T-helper 2 cell (primary cell): Measurements from ENCODE around the gene ZNF592.

Experiments
- DNase-seq, 5 experiments: peaks; one replicate each; pipeline versions ENCODE4 v3.0.0 to v3.0.0-alpha.2; 2012 to 2022

Gene ZNF592

DNA sequence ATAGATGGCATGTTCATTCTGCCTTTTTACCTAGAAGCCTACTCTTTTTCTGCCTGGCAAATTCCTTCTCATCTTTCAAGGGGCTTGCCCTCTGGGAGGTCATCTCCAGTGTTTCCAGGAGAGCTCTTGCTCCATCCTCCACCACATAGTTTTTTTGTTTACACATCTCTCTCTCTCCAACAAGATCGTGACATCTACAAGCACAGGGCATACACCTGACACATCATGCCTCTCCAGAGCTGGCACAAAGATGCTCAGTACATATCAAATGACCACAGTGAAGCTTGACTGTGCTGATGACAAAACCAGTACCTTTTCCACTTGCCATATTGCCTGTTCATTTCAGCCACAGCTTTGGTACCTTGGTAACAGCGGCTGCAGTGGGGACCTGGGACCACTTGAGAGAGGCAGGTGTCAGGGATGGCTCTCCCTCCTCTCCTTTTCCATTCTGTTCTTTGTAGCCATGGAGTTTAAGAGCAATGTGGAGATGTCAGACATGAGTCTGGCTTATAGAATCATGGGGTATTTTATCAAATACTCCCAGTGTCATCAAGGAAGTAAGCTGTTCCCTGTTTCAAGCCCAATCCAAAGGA lies 84.2 kb downstream of the ZNF592 start:
- no peak for DNase-seq

DNA sequence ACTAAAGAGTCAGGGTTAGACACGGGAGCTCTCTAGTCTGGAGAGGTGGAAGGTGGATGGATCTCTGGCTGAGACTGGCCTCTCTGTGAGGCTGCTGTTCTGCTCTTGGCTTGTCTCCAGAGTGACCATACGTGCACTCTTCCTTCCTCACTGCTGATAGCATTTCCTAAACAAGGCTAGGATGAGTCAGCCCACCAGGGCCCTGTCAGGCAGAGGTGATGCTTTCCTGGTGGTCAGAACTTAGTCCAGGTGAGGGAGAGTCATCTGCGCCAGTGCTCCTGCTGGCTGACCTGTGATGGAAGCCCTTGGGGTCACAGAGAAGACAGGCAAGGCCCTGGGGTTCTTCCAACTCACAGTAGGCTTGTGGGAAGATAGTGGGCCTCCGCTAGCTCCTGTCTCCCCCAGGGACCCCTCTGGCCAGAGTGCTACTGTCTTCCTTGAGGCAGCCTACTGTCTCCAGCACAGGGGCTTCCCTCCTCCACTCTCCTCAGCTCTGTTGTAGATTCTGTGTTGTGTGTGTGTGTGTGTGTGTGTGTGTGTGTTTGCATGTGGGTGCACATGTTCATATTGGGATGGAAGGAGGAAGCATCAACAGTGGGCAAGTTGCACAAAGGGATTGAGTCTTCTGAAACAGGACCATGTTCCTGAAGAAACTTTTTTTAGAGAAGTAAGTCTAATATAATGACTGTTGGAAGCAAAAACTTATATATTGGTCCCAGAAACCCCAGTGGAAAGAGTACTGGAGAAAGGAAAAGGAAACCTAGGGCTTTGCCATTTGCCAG lies 85.2 kb downstream of the ZNF592 start:
- no peak for DNase-seq

DNA sequence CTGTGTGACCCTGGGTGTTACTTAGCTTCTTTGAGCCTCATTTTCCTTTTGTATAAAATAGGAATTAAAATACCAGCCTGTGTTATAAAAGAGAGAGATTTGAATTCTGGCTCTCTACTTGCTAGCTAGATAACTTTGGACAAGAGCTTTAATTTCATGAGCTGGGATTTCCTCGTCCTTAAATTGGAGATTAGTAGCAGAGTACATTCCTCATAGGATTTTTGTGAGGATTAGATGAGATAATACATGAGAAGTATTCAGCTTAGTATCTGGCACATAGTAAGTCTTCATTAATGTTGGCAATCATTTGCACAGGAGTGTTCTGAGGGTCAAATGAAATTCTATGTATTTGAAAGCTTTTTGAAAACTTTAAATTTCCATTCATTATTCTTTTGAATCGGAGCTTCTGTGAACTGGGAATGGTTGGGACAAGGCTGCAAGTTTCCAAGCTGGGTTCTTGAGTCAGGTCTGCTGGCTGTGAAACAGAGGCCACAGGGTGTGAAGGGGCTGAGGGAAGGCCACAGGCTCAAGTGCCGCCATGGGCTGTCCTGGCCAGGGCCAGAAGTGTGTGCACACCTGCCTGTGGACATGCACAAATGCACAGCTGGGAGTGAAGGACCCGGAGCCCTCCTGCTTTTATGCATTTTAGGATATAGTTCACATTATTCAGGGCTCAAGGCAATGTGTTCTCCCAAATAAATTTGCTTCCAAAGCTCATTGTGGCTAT lies 86.0 kb downstream of the ZNF592 start:
- no peak for DNase-seq

DNA sequence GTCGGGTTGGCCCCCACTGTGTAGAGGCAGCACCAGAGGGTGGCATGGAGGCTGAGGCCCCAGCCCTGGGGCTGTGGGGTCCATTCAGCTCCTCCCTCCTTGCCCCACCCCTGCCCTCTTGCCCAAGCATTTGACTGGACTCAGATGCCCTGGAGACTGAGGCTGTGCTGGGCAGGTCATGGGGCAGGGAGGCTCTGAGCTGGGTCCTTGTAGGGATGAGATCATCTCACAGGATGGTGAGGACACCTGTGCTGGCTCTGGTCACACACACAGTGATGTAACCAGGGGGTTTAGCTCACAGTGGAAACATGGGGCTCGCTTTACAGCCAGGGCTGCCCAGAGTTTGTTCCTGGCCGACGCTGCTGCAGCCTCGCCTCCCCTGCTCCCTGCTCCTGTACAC lies 86.6 kb downstream of the ZNF592 start:
- DNase-seq = no peak

DNA sequence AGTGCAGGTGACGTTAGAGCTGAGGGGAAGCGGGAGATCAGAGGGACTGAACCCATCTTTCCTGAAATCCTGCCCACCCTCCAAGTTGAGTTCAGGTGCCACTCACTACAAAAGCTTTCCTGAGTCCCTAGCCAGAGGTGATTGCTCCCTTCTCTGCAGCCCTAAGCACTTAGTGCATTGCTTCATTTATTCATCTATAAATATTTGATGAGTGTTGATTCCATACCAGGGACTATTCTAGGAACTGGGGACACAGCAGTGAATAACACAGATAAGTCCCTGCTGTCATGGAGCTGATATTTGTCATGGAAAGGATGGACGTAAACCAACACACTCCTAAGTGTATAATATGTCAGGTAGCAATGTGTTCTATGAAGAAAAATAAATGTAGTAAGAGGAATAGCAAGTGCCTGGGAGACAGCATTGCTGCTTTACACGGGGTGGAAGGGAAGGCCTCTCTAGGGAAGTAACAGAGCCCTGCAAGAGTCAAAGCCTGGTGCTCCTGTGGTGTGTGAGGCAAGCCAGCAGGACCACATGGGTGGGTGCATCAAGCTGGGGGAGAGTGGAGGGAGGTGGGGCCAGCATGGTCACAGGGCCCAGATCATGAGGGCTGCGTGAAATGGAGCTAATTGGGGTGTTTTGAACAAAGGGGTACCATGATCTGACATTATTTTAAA lies 87.4 kb downstream of the ZNF592 start:
- no peak for DNase-seq

DNA sequence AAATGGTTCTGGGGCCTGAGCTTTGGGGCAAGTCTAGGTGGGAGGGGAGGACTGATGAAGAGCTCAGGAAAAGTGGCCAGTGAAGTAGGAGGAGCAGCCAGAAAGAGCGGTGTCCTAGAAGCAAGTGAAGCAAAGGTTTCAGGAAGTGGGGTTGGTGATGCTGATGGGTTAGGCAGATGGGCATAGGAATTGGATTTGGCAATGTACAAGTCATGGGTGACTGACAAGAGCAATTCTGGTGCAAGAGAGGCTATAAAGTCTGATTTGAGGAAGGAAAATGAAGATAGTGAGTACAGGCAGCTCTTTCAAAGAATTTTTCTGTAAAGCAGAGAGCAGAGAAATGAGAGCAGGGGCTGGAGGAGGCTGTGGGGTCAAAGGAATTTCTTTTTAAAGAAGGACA lies 88.5 kb downstream of the ZNF592 start:
- no peak for DNase-seq

DNA sequence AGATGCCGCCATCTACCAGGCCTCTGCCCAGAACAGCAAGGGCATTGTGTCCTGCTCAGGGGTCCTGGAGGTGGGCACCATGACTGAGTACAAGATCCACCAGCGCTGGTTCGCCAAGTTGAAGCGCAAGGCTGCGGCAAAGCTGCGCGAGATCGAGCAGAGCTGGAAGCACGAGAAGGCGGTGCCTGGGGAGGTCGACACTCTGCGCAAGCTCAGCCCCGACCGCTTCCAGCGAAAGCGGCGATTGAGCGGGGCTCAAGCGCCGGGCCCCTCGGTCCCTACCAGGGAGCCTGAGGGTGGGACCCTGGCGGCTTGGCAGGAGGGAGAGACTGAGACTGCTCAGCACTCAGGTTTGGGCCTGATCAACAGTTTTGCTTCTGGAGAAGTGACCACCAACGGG lies 91.3 kb downstream of the ZNF592 start:
- DNase-seq = no peak

DNA sequence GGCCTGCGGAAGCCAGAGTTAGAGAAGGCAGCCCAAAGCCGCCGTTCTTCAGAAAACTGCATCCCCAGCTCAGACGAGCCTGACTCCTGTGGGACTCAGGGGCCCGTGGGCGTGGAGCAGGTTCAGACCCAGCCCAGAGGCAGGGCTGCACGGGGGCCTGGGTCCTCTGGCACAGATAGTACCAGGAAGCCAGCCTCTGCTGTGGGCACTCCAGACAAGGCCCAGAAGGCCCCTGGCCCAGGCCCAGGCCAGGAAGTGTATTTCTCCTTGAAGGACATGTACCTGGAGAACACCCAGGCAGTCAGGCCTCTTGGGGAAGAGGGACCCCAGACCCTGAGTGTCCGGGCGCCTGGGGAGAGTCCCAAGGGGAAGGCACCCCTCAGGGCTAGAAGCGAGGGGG lies 91.9 kb downstream of the ZNF592 start:
- DNase-seq = no peak

DNA sequence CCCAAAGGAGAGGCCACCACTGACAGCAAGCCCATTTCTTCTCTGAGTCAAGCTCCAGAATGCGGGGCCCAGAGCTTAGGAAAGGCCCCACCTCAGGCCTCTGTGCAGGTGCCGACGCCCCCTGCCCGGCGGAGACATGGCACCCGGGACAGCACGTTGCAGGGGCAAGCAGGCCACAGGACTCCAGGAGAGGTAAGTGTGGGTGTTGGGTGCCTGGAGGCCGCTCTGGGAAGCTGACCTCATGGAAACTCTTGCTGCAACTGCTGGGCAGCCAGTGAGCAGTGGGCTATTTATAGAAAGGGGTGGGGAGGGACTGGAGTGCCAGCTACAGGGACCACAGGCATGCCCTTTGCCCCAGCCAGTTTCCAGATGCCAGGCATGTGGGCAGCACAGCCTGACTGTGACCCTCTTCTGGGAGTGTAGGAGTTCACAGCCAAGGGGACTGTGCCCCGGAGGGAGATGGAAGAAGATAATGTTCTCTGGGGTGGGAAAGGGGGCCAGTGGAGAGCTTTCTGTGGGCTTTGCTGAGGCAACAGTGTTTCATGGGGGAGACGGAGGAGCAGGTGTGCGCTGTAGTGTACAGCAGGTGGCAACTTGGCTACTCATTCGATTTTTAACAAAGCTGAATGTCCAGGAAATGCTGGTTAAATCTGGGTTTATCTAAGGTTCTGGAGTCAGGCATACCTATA lies 92.5 kb downstream of the ZNF592 start:
- no peak for DNase-seq

DNA sequence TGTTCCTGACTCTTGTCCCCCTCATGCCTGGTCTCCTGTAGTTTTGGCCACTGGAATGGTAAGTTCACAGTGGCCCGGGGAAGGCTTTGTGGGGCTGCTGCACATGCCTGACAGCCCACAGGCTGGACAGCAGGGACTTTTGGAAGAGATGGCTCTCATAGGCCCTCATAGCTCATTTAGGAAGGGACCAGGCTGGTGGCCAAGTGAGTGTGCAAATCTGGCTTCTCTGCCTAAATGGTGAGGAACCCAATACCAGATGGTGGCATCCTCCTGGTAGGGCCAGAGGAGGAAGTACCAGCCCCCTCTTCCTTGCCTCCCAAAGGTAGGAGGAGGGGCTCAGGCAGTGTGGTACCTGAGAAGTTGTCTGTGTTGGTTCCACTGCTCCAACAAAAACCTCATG lies 94.4 kb downstream of the ZNF592 start:
- DNase-seq = no peak

DNA sequence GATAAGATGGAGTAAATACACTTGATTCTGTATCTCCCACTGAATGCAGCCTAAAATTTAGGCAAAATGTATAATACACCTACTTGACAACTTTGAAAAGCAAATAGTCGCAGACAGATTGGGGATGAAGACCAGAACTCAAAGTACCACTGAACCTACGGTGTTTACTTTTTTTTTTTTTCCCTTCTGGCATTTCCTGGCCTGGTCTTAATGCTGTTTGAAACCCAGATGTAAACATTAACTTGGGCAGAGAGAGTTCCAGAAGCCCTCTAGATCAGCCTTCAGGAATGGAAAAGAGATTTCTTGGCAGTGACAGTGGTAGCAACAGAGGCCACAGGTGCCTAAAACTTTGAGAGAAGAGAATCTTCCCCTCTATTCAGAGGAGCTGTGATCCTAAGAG lies 96.6 kb downstream of the ZNF592 start:
- no peak for DNase-seq

DNA sequence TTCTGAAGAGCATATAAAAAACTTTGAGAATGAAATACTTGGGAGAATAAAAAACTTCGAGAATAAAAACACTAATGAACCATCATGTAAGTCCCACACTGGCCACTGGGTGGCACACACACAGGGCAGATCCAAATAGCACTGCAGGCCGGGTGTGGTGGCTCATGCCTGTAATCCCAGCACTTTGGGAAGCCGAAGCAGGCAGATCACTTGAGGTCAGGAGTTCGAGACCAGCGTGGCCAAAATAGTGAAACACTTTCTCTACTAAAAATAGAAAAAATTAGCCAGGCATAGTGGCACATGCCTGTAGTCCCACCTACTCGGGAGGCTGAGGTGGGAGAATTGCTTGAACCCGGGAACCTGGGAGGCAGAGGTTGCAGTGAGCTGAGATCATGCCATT lies 97.2 kb downstream of the ZNF592 start:
- DNase-seq = peak in 2 of 5 experiments; percentile 12 to 46

DNA sequence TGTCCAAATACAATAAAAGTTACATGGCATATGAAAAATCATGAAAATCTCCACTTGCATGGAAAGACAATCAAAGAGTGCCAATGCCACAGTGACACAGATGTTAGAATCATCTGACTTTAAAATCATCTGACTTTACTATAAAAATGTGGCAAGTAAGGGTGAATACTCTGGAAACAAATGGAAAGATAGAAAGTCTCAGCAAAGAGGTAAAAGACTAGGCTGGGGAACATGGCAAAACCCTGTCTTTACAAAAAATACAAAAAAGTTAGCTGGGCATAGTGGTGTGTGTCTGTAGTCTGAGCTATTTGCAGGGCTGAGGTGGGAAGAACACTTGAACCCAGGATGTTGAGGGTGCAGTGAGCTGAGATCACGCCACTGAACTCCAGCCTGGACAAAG lies 97.9 kb downstream of the ZNF592 start:
- no peak for DNase-seq

DNA sequence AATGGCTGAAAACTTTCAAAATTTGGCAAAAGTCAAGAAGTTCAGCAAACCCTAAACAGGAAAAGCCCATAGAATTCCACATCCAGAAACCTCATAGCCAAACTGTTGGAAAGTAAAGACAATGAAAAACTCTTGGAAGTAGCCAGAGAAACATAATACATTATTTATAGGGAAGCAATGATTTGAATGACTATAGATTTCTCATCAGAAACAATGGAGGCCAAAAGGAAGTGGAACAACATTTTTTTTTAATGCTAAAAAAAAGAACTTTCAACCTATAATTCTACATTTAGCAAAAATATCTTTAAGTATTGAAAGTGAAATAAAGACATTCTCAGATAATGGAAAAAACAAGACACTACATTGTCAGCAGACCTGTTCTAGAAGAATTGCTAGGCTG lies 99.0 kb downstream of the ZNF592 start:
- no peak for DNase-seq

DNA sequence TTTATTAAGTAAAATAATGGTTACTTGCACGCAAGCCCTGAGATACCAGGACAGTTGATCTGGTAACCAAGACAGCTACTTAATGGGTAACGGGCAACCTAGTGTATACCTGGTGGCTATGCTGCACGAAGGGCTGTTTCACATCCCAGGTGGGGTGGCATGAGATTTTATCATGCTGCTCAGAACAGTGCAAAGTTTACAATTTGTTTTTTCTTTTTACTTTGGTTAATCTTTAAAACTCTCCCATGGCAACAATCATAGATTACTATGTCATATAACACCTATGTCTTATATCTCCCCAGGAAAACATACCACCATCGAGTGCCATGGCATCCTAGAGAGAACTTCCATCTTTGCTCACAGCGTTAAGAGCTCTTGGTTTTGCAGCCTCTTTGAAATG lies 103.8 kb downstream of the ZNF592 start:
- no peak for DNase-seq

DNA sequence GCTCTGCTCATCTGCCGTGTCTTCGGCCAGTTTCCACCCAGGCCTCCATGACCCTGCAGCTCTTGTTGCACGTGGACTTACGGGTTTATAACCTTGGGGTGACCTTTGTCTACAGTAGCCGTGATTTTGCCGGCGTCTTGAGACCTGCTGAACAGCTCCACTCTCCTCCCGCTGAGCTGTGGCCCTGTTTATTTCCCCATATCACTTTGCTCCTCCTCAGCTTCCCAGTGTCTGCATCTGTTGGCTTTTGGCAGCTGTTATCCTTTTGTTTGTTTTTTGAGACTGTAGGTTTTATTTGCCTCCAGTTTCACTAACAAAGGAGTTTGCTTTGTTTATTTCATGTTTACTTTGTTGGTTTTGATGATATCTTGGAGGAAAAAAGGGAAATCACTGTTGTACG lies 106.7 kb downstream of the ZNF592 start:
- no peak for DNase-seq

DNA sequence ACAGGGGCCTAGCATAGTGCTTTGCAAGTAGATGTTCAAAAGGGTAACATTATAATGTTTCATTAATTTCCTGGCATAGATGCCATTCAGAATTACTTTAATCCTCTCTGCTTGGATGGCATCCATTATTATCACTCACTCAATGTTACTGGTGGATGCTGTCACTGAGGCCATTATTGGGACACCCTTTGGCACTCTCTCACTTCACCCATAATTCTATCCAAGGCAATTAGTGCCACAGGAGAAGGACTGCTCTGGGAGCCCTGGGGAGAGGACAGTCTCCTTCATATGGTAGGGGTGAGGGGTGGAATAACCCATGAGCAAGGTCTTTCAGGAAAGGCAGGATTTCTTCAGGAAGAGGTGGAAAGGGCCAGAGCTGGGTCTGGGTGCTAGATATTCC lies 107.4 kb downstream of the ZNF592 start:
- DNase-seq = no peak
